MCF 10A (cell line): ENCODE results near the gene ERG28. TPM values are rescaled to one million over a fixed set of nuclear protein-coding genes. Genes with fewer than 3 reads are reported as not detected.

Source experiments
- BruUV-seq: library from RNA; stranded (reverse); fragments of 400-500 nt; replicated peaks from 2 replicates; lab custom pipeline; 2021; lab: Mats Ljungman, UMichigan
- CTCF ChIA-PET: fragments of 300-600 bp; sonication (Branson Sonifier 250); formaldehyde crosslinking; extraction: SDS; loops from one replicate; lab custom pipeline; 2021; ENCODE audit warnings: antibody characterized with exemption, inconsistent platforms; lab: Yijun Ruan, JAX
- POLR2A ChIA-PET: fragments of 300-600, 350-650 bp; sonication (Branson Sonifier 250); formaldehyde crosslinking; extraction: SDS; loops from one replicate; lab custom pipeline; 2020; ENCODE audit warnings: antibody characterized with exemption, inconsistent platforms; lab: Yijun Ruan, JAX
- DNase-seq: peaks from one replicate; pipeline ENCODE4 v3.0.0-alpha.2; 2018; ENCODE audit not compliant: unreplicated experiment
- H3K27ac Mint-ChIP-seq: one replicate; pipeline ENCODE4 v1.8.0; 2022; ENCODE audit warnings: mild to moderate bottlenecking, low read depth, mixed read lengths; ENCODE audit not compliant: unreplicated experiment
- H3K27me3 Mint-ChIP-seq: one replicate; pipeline ENCODE4 v1.8.0; 2022; ENCODE audit warnings: mixed read lengths; ENCODE audit not compliant: insufficient read depth, unreplicated experiment
- H3K36me3 Mint-ChIP-seq: one replicate; pipeline ENCODE4 v1.8.0; 2022; ENCODE audit warnings: mild to moderate bottlenecking, moderate library complexity, mixed read lengths; ENCODE audit not compliant: insufficient read depth, unreplicated experiment
- H3K4me1 Mint-ChIP-seq: one replicate; pipeline ENCODE4 v1.8.0; 2022; ENCODE audit warnings: mixed read lengths; ENCODE audit not compliant: insufficient read depth, unreplicated experiment
- H3K4me3 Mint-ChIP-seq: one replicate; pipeline ENCODE4 v1.8.0; 2022; ENCODE audit warnings: mild to moderate bottlenecking, moderate library complexity, mixed read lengths; ENCODE audit not compliant: unreplicated experiment
- H3K9me3 Mint-ChIP-seq: one replicate; pipeline ENCODE4 v1.8.0; 2022; ENCODE audit warnings: mixed read lengths; ENCODE audit not compliant: unreplicated experiment
- CTCF ChIP-seq: fragments of 200-600 bp; IDR thresholded peaks from one replicate; pipeline ENCODE4 v1.8.0; 2022; ENCODE audit warnings: antibody characterized with exemption, mild to moderate bottlenecking; ENCODE audit not compliant: unreplicated experiment
- intact Hi-C: fragments of 100-400 bp; cut with micrococcal nuclease; formaldehyde crosslinking; loops from 2 replicates; pipeline ENCODE4 v1.14.1; 2022
- total RNA-seq: library from RNA; stranded (reverse); gene quantifications from 2 replicates; pipeline ENCODE4 v1.2.3, GENCODE V29; 2022

ERG28 gene
- total RNA-seq, 1 experiment from 2014 or later, result 11.1 TPM

GRCh38 chr14:75648066-75648838 lies 12.4 kb downstream of the ERG28 start:
- no TSS peak for BruUV-seq
- DNase-seq, result peak; percentile 94
- POLR2A ChIA-PET, result interaction anchor here (0.7 to 18.0 kb wide), 5 partner anchors 12 to 338 kb away, joined by 3 to 230 read pairs (median 4); partner anchors contain the start of genes ERG28, FLVCR2 and TTLL5
- Mint-ChIP-seq H3K9me3 (no peaks in the 10 kb centered on the region), H3K27ac (peak overlapping the region; percentile 55), H3K4me3 (peak overlapping the region; percentile 50), H3K27me3 (no peaks in the 10 kb centered on the region), H3K4me1 (peaks cover 41% of the 10 kb centered on the region), H3K36me3 (peaks cover 52% of the 10 kb centered on the region)
- CTCF ChIA-PET, result interaction anchor here (0.6 to 13.9 kb wide), 4 partner anchors 72 to 386 kb away, joined by 3 to 470 read pairs (median 4); partner anchors contain the start of gene FLVCR2
- intact Hi-C loops, result loop anchor here (10.0 kb wide), 1 partner anchor 523 kb away; the partner anchor contains the start of gene NEK9
- no peak for TF ChIP-seq CTCF

- H3K4me3 Mint-ChIP-seq, result peak overlapping the region; percentile 4
- H3K27ac Mint-ChIP-seq, result peak overlapping the region; percentile 55
- H3K4me1 Mint-ChIP-seq, result peaks cover 41% of the 10 kb centered on the region
- CTCF ChIA-PET, result interaction anchor here (2.8 kb wide), 1 partner anchor 70 kb away, joined by 20 read pairs; no protein-coding TSS in a partner anchor
- peak; percentile 41 for DNase-seq
- no peak for TF ChIP-seq CTCF
- BruUV-seq, result no TSS peak
- H3K36me3 Mint-ChIP-seq, result peaks cover 45% of the 10 kb centered on the region
- POLR2A ChIA-PET, result interaction anchor here (0.7 to 18.0 kb wide), 4 partner anchors 12 to 296 kb away, joined by 3 to 230 read pairs (median 40); partner anchors contain the start of genes ERG28, FLVCR2 and TTLL5
- H3K27me3 Mint-ChIP-seq, result no peaks in the 10 kb centered on the region
- H3K9me3 Mint-ChIP-seq, result no peaks in the 10 kb centered on the region
- intact Hi-C loops, result loop anchor here (10.0 kb wide), 1 partner anchor 523 kb away; the partner anchor contains the start of gene NEK9
These were observed 13.0 kb downstream of the ERG28 start for GRCh38 chr14:75647640-75648039.

GRCh38 chr14:75646762-75647161 lies 13.9 kb downstream of the ERG28 start:
- no peak for TF ChIP-seq CTCF
- Mint-ChIP-seq H3K4me3 (no peak overlapping the region), H3K36me3 (peaks cover 37% of the 10 kb centered on the region), H3K9me3 (no peaks in the 10 kb centered on the region), H3K27me3 (no peaks in the 10 kb centered on the region), H3K27ac (peak overlapping the region; percentile 73), H3K4me1 (peaks cover 41% of the 10 kb centered on the region)
- intact Hi-C loops, result loop anchor here (10.0 kb wide), 1 partner anchor 522 kb away; the partner anchor contains the start of gene NEK9
- BruUV-seq, result no TSS peak
- POLR2A ChIA-PET, result interaction anchor here (0.5 to 18.0 kb wide), 5 partner anchors 13 to 349 kb away, joined by 3 to 230 read pairs (median 3); partner anchors contain the start of genes ERG28, FLVCR2 and TTLL5
- no peak for DNase-seq
- CTCF ChIA-PET, result interaction anchor here (0.6 to 2.8 kb wide), 7 partner anchors 9 to 1424 kb away, joined by 3 to 20 read pairs (median 4); no protein-coding TSS in a partner anchor

GRCh38 chr14:75645056-75645455 lies 15.6 kb downstream of the ERG28 start:
- intact Hi-C loops, result loop anchor here (10.0 kb wide), 1 partner anchor 520 kb away; the partner anchor contains the start of gene NEK9
- ChIA-PET CTCF (interaction anchor here (2.0 to 2.8 kb wide), 2 partner anchors 10 to 68 kb away, joined by 12 to 20 read pairs; no protein-coding TSS in a partner anchor), POLR2A (interaction anchor here (0.7 to 18.0 kb wide), 3 partner anchors 9 to 67 kb away, joined by 3 to 230 read pairs (median 76); partner anchors contain the start of genes ERG28, FLVCR2 and TTLL5)
- Mint-ChIP-seq H3K36me3 (peaks cover 26% of the 10 kb centered on the region), H3K27me3 (no peaks in the 10 kb centered on the region), H3K4me3 (no peak overlapping the region), H3K9me3 (no peaks in the 10 kb centered on the region), H3K27ac (peak overlapping the region; percentile 73), H3K4me1 (peaks cover 38% of the 10 kb centered on the region)
- no peak for DNase-seq
- BruUV-seq, result no TSS peak
- TF ChIP-seq CTCF, result no peak
